GM18517 (cell line): ENCODE results near the gene EVI5L.
A peak's percentile ranks its signal among the peaks of the same experiment; 100 is the strongest.
"Not testable (repeated sequence)": the region's sequence is repeated elsewhere in the genome, so short reads cannot be mapped to it uniquely, and the experiment has no call there.

Experiments used
- ATAC-seq: cut with Tn5 transposase; IDR thresholded peaks from one replicate; pipeline ENCODE4 v1.9.1; 2021; ENCODE audit warnings: mild to moderate bottlenecking, moderate library complexity; ENCODE audit not compliant: unreplicated experiment

The EVI5L gene

GRCh38 chr19:7816040-7816439 is 14.0 kb upstream of the EVI5L start:
- not testable (repeated sequence) for ATAC-seq

DNA sequence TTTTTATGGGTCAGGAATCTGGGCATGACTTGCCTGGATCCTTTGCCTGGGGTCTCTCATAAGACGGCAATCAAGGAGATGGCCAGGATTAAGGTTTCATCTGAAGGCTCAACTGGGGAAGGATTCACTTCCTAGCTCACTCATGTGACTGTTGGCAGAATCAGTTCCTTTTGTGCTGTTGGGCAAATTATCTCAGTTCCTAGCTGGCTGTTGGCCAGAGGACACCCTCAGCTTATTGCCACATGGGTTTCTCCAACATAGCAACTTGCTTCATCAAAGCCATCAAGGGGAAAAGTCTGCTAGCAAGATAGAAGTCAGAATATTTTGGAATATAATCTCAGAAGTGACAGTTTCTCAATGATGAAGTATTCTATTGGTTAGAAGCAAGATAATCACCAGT is 12.2 kb upstream of the EVI5L start:
- no peak for ATAC-seq

- no peak for ATAC-seq
These were observed 11.2 kb upstream of the EVI5L start for GRCh38 chr19:7818806-7819205.

- no peak for ATAC-seq
These were observed 10.7 kb upstream of the EVI5L start for GRCh38 chr19:7819337-7819736.

- no peak for ATAC-seq
These were observed 9.4 kb upstream of the EVI5L start for GRCh38 chr19:7820588-7820987.

- ATAC-seq, result no peak
These were observed 7.0 kb upstream of the EVI5L start for GRCh38 chr19:7822910-7823515.

GRCh38 chr19:7823686-7824301 is 6.2 kb upstream of the EVI5L start:
- no peak for ATAC-seq

DNA sequence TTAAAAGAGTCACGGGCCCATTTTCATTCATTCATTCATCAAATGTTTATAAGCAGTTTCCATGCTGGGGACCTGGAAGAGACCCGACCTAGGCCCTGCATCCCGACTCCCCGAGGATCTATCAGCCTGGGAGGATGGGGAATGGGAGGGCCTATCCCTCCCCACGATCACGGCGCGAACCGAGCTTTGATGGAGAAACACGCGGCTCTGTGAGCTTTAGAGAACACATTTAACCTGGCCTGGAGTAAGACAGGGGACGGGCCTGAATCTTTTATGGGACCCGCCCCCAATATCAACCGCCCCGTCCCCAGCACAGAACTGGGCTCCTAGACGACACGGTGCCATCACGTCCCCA is 875 bp upstream of the EVI5L start:
- no peak for ATAC-seq

DNA sequence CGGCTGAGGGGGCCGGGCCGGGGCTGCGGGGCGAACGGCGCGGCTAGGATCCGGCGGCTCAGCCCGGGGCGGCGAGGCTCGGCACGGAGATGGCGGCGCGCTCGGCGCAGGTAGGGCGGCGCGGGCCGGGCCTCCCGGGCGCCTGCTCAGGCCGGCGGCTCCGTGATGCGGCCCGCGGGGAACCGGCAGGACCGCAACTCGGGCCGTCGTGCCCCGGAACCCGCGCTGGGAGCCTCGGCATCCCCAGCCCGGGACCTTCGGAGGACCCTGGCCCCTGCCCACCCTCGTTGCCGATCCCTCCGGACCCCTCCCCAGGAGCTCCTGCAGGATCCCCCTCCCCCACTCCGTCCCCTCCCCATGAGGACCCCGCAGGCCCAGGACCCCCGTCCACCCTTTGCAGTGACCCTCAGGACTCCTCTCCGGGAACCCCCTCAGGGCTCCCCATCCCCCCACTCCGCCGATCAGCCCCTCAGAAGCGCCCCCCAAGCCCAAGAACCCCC is 304 bp downstream of the EVI5L start:
- ATAC-seq, result peak; percentile 3

DNA sequence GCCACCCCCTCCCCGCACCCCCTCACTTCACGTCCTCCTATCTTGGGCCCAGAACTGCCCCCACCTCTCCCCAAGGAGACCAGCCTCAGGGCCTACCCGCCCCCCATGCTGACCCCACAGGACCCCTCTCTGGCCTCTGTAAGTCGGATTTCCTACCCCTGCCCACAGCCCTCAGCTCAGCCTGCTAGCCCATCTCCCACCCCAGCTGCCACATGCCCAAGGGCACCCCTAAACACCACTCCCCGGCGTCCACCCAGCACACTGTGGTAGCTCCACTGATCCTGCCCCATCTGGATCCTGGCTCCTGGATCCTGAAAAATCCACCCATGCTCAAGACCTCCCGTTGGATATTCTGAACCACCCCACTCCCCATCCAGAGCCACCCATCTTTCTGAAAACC is 805 bp downstream of the EVI5L start:
- ATAC-seq, result no peak

DNA sequence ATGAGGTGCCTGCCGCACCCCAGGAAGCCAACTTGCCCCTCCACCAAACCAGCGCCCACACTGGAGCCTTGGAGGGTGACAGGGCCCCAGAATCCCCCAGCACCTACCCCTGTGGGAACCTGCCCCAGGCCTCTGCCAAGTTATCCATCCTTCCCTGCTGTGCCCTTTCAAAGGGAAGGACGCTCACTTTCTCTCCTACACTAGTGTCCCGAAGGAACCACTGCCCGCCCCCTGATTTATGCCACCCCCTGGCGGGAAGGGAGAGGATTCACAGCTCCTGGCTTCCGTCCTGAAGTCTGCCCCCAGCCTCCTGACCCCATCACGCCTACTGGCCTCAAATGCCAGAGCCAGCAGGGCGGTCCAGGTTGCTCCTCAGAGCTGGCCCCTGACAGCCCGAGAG is 1.4 kb downstream of the EVI5L start:
- no peak for ATAC-seq

GRCh38 chr19:7832009-7832408 is 2.0 kb downstream of the EVI5L start:
- no peak for ATAC-seq

DNA sequence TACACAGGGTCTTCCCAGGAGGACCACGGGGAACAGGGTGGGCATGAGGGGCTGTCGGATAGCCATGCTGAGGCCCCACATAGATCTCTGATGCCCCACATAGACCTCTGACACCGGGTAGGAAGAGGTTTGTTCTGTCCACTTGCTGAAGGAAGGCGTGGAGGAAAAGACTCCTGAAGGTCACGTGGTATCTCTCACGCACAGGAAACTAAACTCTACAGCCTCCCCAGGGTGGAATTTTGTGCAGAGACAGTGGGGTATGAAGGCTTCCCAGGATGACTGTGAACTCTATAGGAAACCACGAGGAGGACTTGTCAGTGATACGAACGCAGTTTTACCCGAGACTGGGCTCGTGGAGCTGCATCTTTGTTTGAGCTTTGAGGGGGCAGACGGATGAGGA is 2.8 kb downstream of the EVI5L start:
- ATAC-seq, result no peak

GRCh38 chr19:7833225-7834099 is 3.4 kb downstream of the EVI5L start:
- no peak for ATAC-seq

DNA sequence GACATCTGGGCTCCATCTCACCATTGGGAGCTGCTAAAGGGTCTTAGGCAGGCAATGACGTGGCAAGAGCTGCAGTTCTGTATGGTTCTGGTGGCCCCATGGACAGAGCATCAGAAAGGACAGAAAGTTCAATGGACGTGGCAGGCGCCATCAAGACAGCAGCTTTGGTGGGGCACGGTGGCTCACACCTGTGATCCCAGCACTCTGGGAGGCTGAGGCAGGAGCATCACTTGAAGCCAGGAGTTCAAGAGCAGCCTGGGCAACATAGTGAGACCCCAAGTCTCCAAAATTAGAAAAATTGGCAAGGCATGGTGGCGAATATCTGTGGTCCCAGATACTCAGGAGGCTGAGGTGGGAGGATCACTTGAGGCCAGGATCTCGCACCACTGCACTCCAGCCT is 9.5 kb downstream of the EVI5L start:
- no peak for ATAC-seq

DNA sequence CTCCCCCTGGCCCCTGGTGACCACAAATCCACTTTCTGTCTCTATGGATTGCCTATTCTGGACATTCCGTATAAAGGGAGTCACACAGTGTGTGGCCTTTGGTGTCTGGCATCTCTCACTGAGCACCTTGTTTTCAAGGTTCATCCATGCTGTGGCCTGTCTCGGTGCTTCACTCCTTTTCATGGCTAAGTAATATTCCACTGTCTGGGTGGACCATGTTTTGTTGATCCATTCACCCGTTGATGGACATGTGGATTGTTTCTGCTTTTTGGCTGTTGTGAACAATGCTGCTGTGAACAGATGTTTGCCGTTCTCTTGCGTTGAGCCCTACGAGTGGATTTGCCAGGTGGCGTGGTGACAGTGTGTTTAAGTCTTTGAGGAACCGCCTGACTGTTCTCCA is 10.6 kb downstream of the EVI5L start:
- ATAC-seq, result no peak

- no peak for ATAC-seq
These were observed 12.0 kb downstream of the EVI5L start for GRCh38 chr19:7841751-7842660.

- ATAC-seq, result no peak
These were observed 12.8 kb downstream of the EVI5L start for GRCh38 chr19:7842661-7843294.

DNA sequence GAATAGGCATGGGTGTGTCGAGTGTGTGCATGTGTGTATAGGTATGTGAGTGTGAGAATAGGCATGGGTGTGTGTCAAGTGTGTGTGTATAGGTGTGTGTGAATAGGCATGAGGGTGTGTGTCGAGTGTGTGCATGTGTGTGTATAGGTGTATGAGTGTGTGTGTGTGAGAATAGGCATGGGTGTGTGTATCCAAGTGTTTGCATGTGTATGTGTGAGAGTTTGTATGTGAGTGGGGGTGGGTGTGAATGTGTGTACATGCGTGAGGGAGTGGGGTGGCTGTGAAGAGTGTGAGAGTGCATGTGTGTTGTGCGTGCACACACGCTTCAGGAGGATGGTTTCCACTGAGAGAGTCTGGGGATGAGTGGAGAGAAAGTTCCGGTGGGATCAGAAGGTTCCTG is 13.5 kb downstream of the EVI5L start:
- no peak for ATAC-seq

DNA sequence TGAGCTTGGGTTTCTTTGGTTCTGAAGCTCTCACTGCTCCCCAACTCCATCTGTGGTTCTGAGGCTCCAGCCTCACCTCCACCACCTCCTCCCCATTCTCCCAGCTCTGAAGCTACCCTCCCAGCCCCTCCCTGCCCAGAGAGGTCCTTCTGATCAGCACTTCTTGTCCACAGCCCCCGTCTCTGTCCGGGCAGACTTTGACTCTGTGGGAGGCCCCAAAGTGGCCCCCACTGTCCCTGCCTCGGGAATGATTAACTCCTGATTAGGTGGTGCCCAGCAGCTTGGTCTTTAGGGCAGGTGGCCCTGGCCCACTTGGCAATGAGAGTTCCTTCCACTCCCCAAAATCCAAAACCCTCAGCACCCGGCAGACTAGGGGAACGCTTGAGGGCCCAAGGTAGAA is 14.4 kb downstream of the EVI5L start:
- no peak for ATAC-seq

DNA sequence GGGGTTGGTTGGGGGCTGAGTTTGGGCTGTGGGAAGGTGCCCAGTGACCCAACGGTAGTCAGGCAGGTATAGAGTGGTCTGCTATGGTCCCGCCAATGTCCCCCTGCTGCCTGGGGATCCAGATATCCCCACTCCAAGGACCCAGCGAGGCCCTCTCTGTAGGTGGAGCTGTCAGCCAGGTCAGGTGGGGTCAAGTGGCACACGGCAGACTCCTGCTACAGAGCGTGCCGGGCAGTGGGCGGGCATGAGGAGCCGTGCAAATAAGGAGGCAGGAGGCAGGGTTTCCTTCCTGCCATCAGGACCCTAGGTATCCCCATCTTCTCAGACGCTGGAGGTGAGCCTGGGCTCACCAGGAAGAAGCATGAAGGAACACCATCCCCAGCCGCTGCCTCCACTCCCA is 14.9 kb downstream of the EVI5L start:
- no peak for ATAC-seq
